PC-3 (cell line): ENCODE results near the gene ZFYVE19. TPM values are rescaled to one million over a fixed set of nuclear protein-coding genes. Genes with fewer than 3 reads are reported as not detected.

Experiments
- ATAC-seq: fragments of 200-7000 bp; cut with Tn5 transposase; 2 replicates; pipeline ENCODE4 v1.9.1; 2020; ENCODE audit warnings: mild to moderate bottlenecking, moderate library complexity
- BruUV-seq: library from RNA; stranded (reverse); fragments of 400-500 nt; replicated peaks from 2 replicates; lab custom pipeline; 2021; lab: Mats Ljungman, UMichigan
- CTCF ChIA-PET: fragments of 300-600 bp; sonication (Branson Sonifier 250); formaldehyde crosslinking; loops from one replicate; lab custom pipeline; 2022; ENCODE audit warnings: antibody characterized with exemption; lab: Charles Lee
- POLR2A ChIA-PET: fragments of 300-600 bp; sonication (Branson Sonifier 250); formaldehyde crosslinking; loops from one replicate; lab custom pipeline; 2022; ENCODE audit warnings: antibody characterized with exemption; ENCODE audit not compliant: unreplicated experiment; lab: Charles Lee
- DNase-seq: peaks from one replicate; pipeline ENCODE4 v3.0.0-alpha.2; 2015
- H2AFZ ChIP-seq: fragments of 300-600 bp; sonication (generic); 2 replicates; pipeline ENCODE4 v1.6.0; 2016; ENCODE audit warnings: antibody characterized with exemption, low read length
- H3F3A ChIP-seq: fragments of 300-600 bp; sonication (generic); one replicate; pipeline ENCODE4 v1.6.0; 2017; ENCODE audit warnings: antibody characterized with exemption, low read length, control low read depth, mild to moderate bottlenecking; ENCODE audit not compliant: unreplicated experiment
- H3K27ac ChIP-seq: fragments of 300-600 bp; sonication (generic); 2 replicates; pipeline ENCODE4 v1.5.1; 2016; ENCODE audit warnings: mild to moderate bottlenecking, low read length
- H3K27me3 ChIP-seq: fragments of 300-600 bp; sonication (generic); 2 replicates; pipeline ENCODE4 v1.6.1; 2016; ENCODE audit warnings: low read length, mixed read lengths
- H3K36me3 ChIP-seq: fragments of 300-600 bp; sonication (generic); 2 replicates; pipeline ENCODE4 v1.6.1; 2016; ENCODE audit warnings: low read depth, mixed run types, low read length, mixed read lengths
- H3K4me1 ChIP-seq: fragments of 300-600 bp; sonication (generic); 2 replicates; pipeline ENCODE4 v1.5.1; 2016; ENCODE audit warnings: low read length; ENCODE audit not compliant: insufficient read depth
- H3K4me2 ChIP-seq: fragments of 300-600 bp; sonication (generic); 2 replicates; pipeline ENCODE4 v1.6.0; 2016; ENCODE audit warnings: low read length
- H3K4me3 ChIP-seq: fragments of 300-600 bp; sonication (generic); 2 replicates; pipeline ENCODE4 v1.5.1; 2016; ENCODE audit warnings: mild to moderate bottlenecking, low read length, mixed read lengths
- H3K79me2 ChIP-seq: fragments of 300-600 bp; sonication (generic); 2 replicates; pipeline ENCODE4 v1.6.1; 2017; ENCODE audit warnings: low read length, mixed read lengths
- H3K9ac ChIP-seq: fragments of 300-600 bp; sonication (generic); 2 replicates; pipeline ENCODE4 v1.6.0; 2016; ENCODE audit warnings: mild to moderate bottlenecking, low read length
- H3K9me2 ChIP-seq: fragments of 300-600 bp; sonication (generic); replicated peaks from 2 replicates; pipeline ENCODE4 v1.6.1; 2016; ENCODE audit warnings: mixed run types, low read length, mixed read lengths
- H3K9me3 ChIP-seq: fragments of 300-600 bp; sonication (generic); 2 replicates; pipeline ENCODE4 v1.6.1; 2016; ENCODE audit warnings: low read length, mixed read lengths
- H4K20me1 ChIP-seq: fragments of 300-600 bp; sonication (generic); 2 replicates; pipeline ENCODE4 v1.6.1; 2016; ENCODE audit warnings: low read length, mixed read lengths
- EZH2 ChIP-seq: fragments of 300-600 bp; sonication (generic); IDR thresholded peaks from one replicate; pipeline ENCODE4 v1.6.1; 2017; ENCODE audit warnings: antibody characterized with exemption, mild to moderate bottlenecking, low read length; ENCODE audit not compliant: unreplicated experiment
- EZH2phosphoT487 ChIP-seq: fragments of 300-600 bp; sonication (generic); IDR thresholded peaks from 2 replicates; pipeline ENCODE4 v1.6.1; 2018; ENCODE audit warnings: mild to moderate bottlenecking, antibody characterized with exemption, low read length, borderline replicate concordance
- intact Hi-C: fragments of 100-400 bp; cut with micrococcal nuclease; formaldehyde crosslinking; loops from 2 replicates; pipeline ENCODE4 v1.9.0; 2023
- total RNA-seq: library from RNA; depleted of rRNA; stranded (reverse); fragments of >200 nt; gene quantifications from 2 replicates; pipeline ENCODE4 v1.2.3, GENCODE V29; 2014
- TF ChIP-seq, protein P1 (sequence below): fragments of 300-600 bp; sonication (generic); conservative IDR thresholded peaks from 2 replicates; pipeline ENCODE4 v1.5.1; 2017; ENCODE audit warnings: antibody characterized with exemption, low read depth, mild to moderate bottlenecking, low read length

ZFYVE19 gene
- total RNA-seq, 1 experiment from 2014 or later, result 32.3 TPM

DNA sequence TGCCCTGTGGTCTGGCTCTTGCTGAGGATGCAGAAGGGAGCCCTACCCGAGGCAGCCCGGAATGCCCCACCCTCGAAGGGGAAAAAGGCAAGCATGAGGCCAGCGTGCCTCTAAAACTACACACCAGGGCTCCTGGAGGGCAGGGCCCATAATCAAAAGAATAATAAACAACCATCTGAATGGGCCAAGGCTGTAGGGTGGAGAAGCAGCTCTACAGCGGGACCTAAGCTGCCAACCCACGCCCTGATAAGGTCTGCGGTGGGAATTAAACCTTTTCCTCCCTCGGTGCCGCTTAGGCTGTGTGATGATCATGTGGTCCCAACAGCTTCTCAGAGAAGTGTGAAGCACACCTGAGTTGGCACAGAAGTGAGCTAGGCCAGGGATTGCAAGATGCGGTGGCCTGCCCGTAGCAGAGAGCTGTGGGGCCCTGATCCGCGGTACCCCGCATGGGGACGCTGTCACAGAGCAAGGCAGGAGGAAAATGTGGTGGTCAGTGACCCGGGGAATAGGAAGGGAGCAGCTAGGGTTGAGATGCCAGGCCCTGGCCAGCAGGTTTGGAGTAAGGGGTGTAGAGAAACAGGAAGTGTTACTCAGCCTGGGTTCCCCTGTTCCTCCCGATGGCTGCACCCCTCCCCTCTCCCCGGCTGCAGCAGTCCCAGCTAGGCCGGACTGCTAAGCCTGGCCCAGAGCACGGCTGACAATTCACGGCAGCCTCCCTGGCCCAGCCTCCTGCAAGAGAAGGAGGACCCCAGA lies 38.2 kb upstream of the ZFYVE19 start:
- Histone ChIP-seq H3K9ac (peak overlapping the region; percentile 34; the same call in 1 of the 2 replicates), H3K79me2 (no peaks in the 10 kb centered on the region), H3K27ac (peak overlapping the region; percentile 77), H4K20me1 (no peaks in the 10 kb centered on the region), H2AFZ (peak overlapping the region; percentile 53; the same call in 1 of the 2 replicates), H3K4me2 (peak overlapping the region; percentile 73), H3K9me3 (no peaks in the 10 kb centered on the region), H3K27me3 (no peaks in the 10 kb centered on the region), H3F3A (no peaks in the 10 kb centered on the region), H3K4me1 (peaks cover 49% of the 10 kb centered on the region), H3K9me2 (no peaks in the 10 kb centered on the region), H3K4me3 (no peak overlapping the region; the same call in 1 of the 2 replicates), H3K36me3 (no peaks in the 10 kb centered on the region; the same call in 1 of the 2 replicates)
- TF ChIP-seq EZH2, result no peak
- TF ChIP-seq, protein P1, sequence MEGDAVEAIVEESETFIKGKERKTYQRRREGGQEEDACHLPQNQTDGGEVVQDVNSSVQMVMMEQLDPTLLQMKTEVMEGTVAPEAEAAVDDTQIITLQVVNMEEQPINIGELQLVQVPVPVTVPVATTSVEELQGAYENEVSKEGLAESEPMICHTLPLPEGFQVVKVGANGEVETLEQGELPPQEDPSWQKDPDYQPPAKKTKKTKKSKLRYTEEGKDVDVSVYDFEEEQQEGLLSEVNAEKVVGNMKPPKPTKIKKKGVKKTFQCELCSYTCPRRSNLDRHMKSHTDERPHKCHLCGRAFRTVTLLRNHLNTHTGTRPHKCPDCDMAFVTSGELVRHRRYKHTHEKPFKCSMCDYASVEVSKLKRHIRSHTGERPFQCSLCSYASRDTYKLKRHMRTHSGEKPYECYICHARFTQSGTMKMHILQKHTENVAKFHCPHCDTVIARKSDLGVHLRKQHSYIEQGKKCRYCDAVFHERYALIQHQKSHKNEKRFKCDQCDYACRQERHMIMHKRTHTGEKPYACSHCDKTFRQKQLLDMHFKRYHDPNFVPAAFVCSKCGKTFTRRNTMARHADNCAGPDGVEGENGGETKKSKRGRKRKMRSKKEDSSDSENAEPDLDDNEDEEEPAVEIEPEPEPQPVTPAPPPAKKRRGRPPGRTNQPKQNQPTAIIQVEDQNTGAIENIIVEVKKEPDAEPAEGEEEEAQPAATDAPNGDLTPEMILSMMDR, result no peak
- TF ChIP-seq EZH2phosphoT487, result no peak
- intact Hi-C loops, result no loop called here
- BruUV-seq, result no TSS peak
- CTCF ChIA-PET, result interaction anchor here (1.4 kb wide), 1 partner anchor 21 kb away, joined by 9 read pairs; no protein-coding TSS in a partner anchor
- no peak for DNase-seq
- POLR2A ChIA-PET, result interaction anchor here (0.6 to 0.7 kb wide), 2 partner anchors 62 to 125 kb away, joined by 3 to 4 read pairs; no protein-coding TSS in a partner anchor
- no peak for ATAC-seq

- H3F3A ChIP-seq, result no peaks in the 10 kb centered on the region
- CTCF ChIA-PET, result interaction anchor here (1.4 kb wide), 1 partner anchor 22 kb away, joined by 9 read pairs; no protein-coding TSS in a partner anchor
- DNase-seq, result peak; percentile 84
- H3K9ac ChIP-seq, result peak within 1 kb of the TSS; percentile 34
- peak; percentile 77 for ATAC-seq
- peak within 1 kb of the TSS; percentile 33; the same call in 1 of the 2 replicates for H3K4me3 ChIP-seq
- no TSS peak for BruUV-seq
- H3K79me2 ChIP-seq, result no peaks in the 10 kb centered on the region
- peak within 1 kb of the TSS; percentile 77 for H3K27ac ChIP-seq
- no peaks in the 10 kb centered on the region for H3K9me3 ChIP-seq
- H4K20me1 ChIP-seq, result no peaks in the 10 kb centered on the region
- peaks cover 46% of the 10 kb centered on the region for H3K4me1 ChIP-seq
- TF ChIP-seq EZH2 (no peak), EZH2phosphoT487 (no peak)
- TF ChIP-seq, protein P1, result no peak
- H3K4me2 ChIP-seq, result peak within 1 kb of the TSS; percentile 73
- H2AFZ ChIP-seq, result peak within 1 kb of the TSS; percentile 53
- no peaks in the 10 kb centered on the region for H3K27me3 ChIP-seq
- intact Hi-C loops, result no loop called here
- POLR2A ChIA-PET, result interaction anchor here (0.6 to 0.7 kb wide), 2 partner anchors 63 to 124 kb away, joined by 3 to 4 read pairs; no protein-coding TSS in a partner anchor
- H3K36me3 ChIP-seq, result peaks cover 5% of the 10 kb centered on the region; the same call in 1 of the 2 replicates
- no peaks in the 10 kb centered on the region for H3K9me2 ChIP-seq
These were observed 37.4 kb upstream of the ZFYVE19 start, which contains the start of gene C15orf62 for GRCh38 chr15:40769274-40770146. Gene C15orf62, plus strand, starts transcription at chr15:40769980. Its CDS starts 516 bp downstream, at chr15:40770496.
